SK-N-SH treated with all-trans-retinoic acid at 6 μM for 48 hours (cell line): ENCODE measurements around the gene PER2.

Source experiments
- ATAC-seq: fragments of 200-7000 bp; cut with Tn5 transposase; 3 replicates; pipeline ENCODE4 v1.9.1; 2020; ENCODE audit warnings: mild to moderate bottlenecking, moderate library complexity
- BACH2 ChIP-seq: fragments of 250-450 bp; sonication (Bioruptor Pico); IDR thresholded peaks from 2 replicates; pipeline ENCODE4 v1.9.0; 2021; ENCODE audit warnings: mild to moderate bottlenecking, borderline replicate concordance
- ESRRG ChIP-seq: fragments of 250-450 bp; sonication (Bioruptor Pico); IDR thresholded peaks from 2 replicates; pipeline ENCODE4 v1.6.1; 2021; ENCODE audit warnings: mild to moderate bottlenecking
- GLIS3 ChIP-seq: fragments of 250-450 bp; sonication (Bioruptor Pico); IDR thresholded peaks from 2 replicates; pipeline ENCODE4 v1.5.0; 2020; ENCODE audit warnings: mild to moderate bottlenecking, moderate library complexity
- ISL1 ChIP-seq: fragments of 250-450 bp; sonication (Bioruptor Pico); IDR thresholded peaks from 2 replicates; pipeline ENCODE4 v2.1.2; 2022; ENCODE audit warnings: mild to moderate bottlenecking, moderate library complexity
- PPARA ChIP-seq: fragments of 250-450 bp; sonication (Bioruptor Pico); IDR thresholded peaks from 2 replicates; pipeline ENCODE4 v1.5.0; 2020; ENCODE audit warnings: mild to moderate bottlenecking, borderline replicate concordance
- RARB ChIP-seq: fragments of 250-450 bp; sonication (Bioruptor Pico); IDR thresholded peaks from 2 replicates; pipeline ENCODE4 v1.8.0; 2021; ENCODE audit warnings: mild to moderate bottlenecking, moderate library complexity
- SNAI2 ChIP-seq: fragments of 250-450 bp; sonication (Bioruptor Pico); IDR thresholded peaks from 2 replicates; pipeline ENCODE4 v1.5.0; 2020; ENCODE audit warnings: mild to moderate bottlenecking, moderate library complexity
- ZC3H10 ChIP-seq: fragments of 250-450 bp; sonication (Bioruptor Pico); IDR thresholded peaks from 2 replicates; pipeline ENCODE4 v1.5.1; 2021; ENCODE audit warnings: mild to moderate bottlenecking, moderate library complexity
- ZFP3 ChIP-seq: fragments of 250-450 bp; sonication (Bioruptor Pico); IDR thresholded peaks from 2 replicates; pipeline ENCODE4 v1.5.0; 2020; ENCODE audit warnings: mild to moderate bottlenecking, moderate library complexity
- ZFP30 ChIP-seq: fragments of 450-650 bp; formaldehyde crosslinking; IDR thresholded peaks from 2 replicates; pipeline ENCODE4 v1.5.0; 2022; ENCODE audit warnings: mild to moderate bottlenecking, moderate library complexity
- ZNF8 ChIP-seq: fragments of 450-650 bp; formaldehyde crosslinking; IDR thresholded peaks from 2 replicates; pipeline ENCODE4 v1.5.0; 2020; ENCODE audit warnings: mild to moderate bottlenecking, moderate library complexity
- TF ChIP-seq, protein P1 (sequence below): fragments of 250-450 bp; sonication (Bioruptor Pico); IDR thresholded peaks from 2 replicates; pipeline ENCODE4 v1.5.1; 2020; ENCODE audit warnings: low read depth, mild to moderate bottlenecking, moderate library complexity
- TF ChIP-seq, protein P2 (sequence below): fragments of 250-450 bp; sonication (Bioruptor Pico); IDR thresholded peaks from 2 replicates; pipeline ENCODE4 v1.8.0; 2021; ENCODE audit warnings: low read depth, mild to moderate bottlenecking, moderate library complexity, borderline replicate concordance
- TF ChIP-seq, protein P3 (sequence below): fragments of 250-450 bp; sonication (Bioruptor Pico); IDR thresholded peaks from 2 replicates; pipeline ENCODE4 v1.5.0; 2020; ENCODE audit warnings: mild to moderate bottlenecking, moderate library complexity
- TF ChIP-seq, protein P4 (sequence below): fragments of 250-450 bp; sonication (Bioruptor Pico); IDR thresholded peaks from 2 replicates; pipeline ENCODE4 v1.8.0; 2020; ENCODE audit warnings: mild to moderate bottlenecking, moderate library complexity, borderline replicate concordance

Gene PER2, protein sequence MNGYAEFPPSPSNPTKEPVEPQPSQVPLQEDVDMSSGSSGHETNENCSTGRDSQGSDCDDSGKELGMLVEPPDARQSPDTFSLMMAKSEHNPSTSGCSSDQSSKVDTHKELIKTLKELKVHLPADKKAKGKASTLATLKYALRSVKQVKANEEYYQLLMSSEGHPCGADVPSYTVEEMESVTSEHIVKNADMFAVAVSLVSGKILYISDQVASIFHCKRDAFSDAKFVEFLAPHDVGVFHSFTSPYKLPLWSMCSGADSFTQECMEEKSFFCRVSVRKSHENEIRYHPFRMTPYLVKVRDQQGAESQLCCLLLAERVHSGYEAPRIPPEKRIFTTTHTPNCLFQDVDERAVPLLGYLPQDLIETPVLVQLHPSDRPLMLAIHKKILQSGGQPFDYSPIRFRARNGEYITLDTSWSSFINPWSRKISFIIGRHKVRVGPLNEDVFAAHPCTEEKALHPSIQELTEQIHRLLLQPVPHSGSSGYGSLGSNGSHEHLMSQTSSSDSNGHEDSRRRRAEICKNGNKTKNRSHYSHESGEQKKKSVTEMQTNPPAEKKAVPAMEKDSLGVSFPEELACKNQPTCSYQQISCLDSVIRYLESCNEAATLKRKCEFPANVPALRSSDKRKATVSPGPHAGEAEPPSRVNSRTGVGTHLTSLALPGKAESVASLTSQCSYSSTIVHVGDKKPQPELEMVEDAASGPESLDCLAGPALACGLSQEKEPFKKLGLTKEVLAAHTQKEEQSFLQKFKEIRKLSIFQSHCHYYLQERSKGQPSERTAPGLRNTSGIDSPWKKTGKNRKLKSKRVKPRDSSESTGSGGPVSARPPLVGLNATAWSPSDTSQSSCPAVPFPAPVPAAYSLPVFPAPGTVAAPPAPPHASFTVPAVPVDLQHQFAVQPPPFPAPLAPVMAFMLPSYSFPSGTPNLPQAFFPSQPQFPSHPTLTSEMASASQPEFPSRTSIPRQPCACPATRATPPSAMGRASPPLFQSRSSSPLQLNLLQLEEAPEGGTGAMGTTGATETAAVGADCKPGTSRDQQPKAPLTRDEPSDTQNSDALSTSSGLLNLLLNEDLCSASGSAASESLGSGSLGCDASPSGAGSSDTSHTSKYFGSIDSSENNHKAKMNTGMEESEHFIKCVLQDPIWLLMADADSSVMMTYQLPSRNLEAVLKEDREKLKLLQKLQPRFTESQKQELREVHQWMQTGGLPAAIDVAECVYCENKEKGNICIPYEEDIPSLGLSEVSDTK (N-terminal part only)

DNA sequence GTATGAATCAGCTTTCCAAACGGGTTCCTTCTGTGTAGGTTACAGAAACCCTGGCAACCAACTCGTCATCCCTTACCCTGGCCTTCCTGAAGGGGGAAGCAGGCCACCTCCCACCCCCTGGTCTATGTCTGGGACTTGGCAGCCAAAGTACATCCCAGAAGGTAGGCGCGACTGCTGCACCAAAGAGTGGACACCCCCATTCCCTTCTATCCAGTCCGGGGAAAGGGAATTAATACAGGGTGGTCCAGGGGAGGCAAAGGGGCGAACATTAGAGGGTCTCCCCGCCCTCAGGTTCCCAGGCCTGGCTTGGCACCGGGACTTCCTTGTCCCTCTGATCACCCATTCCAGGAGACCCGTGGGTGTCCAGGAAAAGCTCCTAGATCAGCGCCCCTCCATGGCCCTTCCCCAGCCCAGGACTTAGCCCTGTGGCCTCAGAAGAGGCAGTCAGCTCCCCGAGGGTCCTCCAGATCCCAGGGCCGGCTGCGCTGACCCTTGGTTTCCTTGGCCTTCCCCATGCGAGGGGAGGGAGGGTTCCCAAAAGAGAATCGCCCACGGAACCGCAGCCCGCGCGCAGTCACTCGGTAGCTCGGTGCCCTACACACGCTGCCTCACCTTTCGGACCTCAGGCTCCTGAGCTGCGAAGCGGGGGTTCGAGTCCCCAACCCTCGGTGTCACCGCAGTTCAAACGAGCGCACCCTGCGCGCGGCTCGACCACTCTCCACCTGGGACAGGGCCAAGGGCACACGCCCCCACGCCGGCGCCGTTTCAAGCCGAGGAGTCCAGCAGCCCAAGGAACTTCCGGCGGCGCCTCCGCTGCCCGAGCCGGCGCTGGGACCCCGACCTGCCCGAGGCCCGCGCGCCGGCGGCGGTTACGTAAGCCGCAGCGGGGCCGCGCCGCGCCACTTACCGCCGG lies at the start of gene PER2:
Gene PER2 (minus strand): TSS at position 874 of the 913 bp plus-strand sequence. CDS start 10,674 bp downstream, outside the sequence.
- ATAC-seq, result peak; percentile 65
- TF ChIP-seq ESRRG (CRISPR knock-in tag) (no peak), RARB (CRISPR knock-in tag) (no peak), ZFP3 (no peak), GLIS3 (CRISPR knock-in tag) (no peak), ZC3H10 (no peak), SNAI2 (CRISPR knock-in tag) (no peak), PPARA (CRISPR knock-in tag) (no peak)
- TF ChIP-seq, protein P1, sequence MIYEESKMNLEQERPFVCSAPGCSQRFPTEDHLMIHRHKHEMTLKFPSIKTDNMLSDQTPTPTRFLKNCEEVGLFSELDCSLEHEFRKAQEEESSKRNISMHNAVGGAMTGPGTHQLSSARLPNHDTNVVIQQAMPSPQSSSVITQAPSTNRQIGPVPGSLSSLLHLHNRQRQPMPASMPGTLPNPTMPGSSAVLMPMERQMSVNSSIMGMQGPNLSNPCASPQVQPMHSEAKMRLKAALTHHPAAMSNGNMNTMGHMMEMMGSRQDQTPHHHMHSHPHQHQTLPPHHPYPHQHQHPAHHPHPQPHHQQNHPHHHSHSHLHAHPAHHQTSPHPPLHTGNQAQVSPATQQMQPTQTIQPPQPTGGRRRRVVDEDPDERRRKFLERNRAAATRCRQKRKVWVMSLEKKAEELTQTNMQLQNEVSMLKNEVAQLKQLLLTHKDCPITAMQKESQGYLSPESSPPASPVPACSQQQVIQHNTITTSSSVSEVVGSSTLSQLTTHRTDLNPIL, result no peak
- TF ChIP-seq, all 23 proteins: peak for 0

DNA sequence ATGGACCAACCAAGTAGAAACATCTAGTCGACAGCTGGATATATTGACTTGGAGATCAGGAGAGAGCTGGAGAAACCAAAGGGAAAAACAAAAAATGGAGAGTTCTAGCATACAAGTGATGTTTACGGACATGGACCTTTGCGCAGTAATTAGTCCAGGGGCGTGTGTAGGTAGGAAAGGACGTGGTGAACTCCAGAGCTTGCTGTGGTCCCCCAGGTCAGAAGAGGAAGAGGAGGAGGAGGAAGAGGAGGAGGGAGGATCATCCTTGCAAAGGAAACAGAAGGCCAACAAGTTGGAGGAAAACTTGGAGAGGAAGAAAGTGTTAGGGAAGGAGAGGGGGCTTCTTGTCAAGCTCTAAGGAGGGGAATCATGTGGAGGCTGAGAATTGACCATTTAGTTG lies 49.4 kb upstream of the PER2 start:
- TF ChIP-seq, protein P2, sequence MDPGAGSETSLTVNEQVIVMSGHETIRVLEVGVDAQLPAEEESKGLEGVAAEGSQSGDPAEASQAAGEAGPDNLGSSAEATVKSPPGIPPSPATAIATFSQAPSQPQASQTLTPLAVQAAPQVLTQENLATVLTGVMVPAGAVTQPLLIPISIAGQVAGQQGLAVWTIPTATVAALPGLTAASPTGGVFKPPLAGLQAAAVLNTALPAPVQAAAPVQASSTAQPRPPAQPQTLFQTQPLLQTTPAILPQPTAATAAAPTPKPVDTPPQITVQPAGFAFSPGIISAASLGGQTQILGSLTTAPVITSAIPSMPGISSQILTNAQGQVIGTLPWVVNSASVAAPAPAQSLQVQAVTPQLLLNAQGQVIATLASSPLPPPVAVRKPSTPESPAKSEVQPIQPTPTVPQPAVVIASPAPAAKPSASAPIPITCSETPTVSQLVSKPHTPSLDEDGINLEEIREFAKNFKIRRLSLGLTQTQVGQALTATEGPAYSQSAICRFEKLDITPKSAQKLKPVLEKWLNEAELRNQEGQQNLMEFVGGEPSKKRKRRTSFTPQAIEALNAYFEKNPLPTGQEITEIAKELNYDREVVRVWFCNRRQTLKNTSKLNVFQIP (CRISPR knock-in tag), result no peak
- TF ChIP-seq, protein P1, result no peak
- TF ChIP-seq SNAI2 (CRISPR knock-in tag), result no peak
- TF ChIP-seq ZFP30 (CRISPR knock-in tag), result no peak
- TF ChIP-seq, protein P3, sequence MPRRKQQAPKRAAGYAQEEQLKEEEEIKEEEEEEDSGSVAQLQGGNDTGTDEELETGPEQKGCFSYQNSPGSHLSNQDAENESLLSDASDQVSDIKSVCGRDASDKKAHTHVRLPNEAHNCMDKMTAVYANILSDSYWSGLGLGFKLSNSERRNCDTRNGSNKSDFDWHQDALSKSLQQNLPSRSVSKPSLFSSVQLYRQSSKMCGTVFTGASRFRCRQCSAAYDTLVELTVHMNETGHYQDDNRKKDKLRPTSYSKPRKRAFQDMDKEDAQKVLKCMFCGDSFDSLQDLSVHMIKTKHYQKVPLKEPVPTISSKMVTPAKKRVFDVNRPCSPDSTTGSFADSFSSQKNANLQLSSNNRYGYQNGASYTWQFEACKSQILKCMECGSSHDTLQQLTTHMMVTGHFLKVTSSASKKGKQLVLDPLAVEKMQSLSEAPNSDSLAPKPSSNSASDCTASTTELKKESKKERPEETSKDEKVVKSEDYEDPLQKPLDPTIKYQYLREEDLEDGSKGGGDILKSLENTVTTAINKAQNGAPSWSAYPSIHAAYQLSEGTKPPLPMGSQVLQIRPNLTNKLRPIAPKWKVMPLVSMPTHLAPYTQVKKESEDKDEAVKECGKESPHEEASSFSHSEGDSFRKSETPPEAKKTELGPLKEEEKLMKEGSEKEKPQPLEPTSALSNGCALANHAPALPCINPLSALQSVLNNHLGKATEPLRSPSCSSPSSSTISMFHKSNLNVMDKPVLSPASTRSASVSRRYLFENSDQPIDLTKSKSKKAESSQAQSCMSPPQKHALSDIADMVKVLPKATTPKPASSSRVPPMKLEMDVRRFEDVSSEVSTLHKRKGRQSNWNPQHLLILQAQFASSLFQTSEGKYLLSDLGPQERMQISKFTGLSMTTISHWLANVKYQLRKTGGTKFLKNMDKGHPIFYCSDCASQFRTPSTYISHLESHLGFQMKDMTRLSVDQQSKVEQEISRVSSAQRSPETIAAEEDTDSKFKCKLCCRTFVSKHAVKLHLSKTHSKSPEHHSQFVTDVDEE (CRISPR knock-in tag), result no peak
- no peak for TF ChIP-seq ZNF8 (CRISPR knock-in tag)
- TF ChIP-seq BACH2 (CRISPR knock-in tag), result no peak
- TF ChIP-seq RARB (CRISPR knock-in tag), result no peak
- no peak for TF ChIP-seq ZC3H10
- TF ChIP-seq, protein P4, sequence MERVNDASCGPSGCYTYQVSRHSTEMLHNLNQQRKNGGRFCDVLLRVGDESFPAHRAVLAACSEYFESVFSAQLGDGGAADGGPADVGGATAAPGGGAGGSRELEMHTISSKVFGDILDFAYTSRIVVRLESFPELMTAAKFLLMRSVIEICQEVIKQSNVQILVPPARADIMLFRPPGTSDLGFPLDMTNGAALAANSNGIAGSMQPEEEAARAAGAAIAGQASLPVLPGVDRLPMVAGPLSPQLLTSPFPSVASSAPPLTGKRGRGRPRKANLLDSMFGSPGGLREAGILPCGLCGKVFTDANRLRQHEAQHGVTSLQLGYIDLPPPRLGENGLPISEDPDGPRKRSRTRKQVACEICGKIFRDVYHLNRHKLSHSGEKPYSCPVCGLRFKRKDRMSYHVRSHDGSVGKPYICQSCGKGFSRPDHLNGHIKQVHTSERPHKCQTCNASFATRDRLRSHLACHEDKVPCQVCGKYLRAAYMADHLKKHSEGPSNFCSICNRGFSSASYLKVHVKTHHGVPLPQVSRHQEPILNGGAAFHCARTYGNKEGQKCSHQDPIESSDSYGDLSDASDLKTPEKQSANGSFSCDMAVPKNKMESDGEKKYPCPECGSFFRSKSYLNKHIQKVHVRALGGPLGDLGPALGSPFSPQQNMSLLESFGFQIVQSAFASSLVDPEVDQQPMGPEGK, result no peak
- no peak for TF ChIP-seq ISL1 (CRISPR knock-in tag)
- no peak for TF ChIP-seq PPARA (CRISPR knock-in tag)
- ATAC-seq, result no peak
